Fibroblast of skin of right biceps (primary cell): Measurements from ENCODE around the gene TAF10.
A peak's percentile ranks its signal among the peaks of the same experiment; 100 is the strongest.

Experiments used
- DNase-seq: peaks from one replicate; pipeline ENCODE4 v3.0.0-alpha.2; 2013

TAF10 gene

DNA sequence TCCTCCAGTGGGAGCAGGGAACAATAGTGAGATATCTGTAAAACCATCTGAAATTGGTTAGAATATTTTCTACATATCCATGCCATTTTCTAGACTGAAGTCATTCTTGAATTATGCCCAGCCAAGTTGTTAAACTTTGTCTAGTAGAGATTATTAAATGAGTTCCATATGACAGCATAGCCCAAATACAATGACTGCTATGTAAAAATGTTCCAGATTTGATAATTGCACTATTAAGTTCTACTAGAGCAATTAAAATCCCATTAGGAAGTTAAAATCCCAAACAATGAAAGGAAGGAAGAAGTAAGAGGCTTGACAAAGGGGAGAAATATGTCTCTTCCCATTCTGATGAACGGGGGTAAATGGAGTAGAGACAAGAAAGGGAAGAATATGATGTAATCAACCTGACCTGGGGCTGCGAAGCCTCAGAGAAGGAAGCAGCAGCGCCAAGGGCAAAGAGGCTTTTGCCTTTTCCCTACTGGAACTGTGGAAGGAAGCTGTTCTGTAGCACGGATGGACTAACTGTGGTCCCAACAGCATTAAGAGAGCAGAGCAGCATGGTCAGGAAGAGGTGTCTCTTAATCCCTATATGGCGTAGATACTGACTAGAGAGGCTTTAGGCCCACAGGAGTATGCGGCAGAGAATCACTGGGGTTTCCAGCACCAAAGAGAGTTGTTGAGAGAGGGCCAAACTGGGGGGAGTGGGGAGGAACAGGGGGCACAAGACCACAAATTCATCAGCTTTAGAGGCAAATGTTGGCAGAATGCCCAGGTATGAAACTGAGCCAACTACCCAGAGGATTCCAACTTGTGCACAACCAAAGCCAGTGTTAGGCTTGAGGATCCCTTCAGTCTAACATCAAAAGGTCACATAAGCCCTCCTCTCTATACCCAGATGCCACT lies 35.3 kb downstream of the TAF10 start:
- DNase-seq: peak; percentile 82

- no peak for DNase-seq
Measured at GRCh38 chr11:6574816-6575715, 37.0 kb downstream of the TAF10 start.

DNA sequence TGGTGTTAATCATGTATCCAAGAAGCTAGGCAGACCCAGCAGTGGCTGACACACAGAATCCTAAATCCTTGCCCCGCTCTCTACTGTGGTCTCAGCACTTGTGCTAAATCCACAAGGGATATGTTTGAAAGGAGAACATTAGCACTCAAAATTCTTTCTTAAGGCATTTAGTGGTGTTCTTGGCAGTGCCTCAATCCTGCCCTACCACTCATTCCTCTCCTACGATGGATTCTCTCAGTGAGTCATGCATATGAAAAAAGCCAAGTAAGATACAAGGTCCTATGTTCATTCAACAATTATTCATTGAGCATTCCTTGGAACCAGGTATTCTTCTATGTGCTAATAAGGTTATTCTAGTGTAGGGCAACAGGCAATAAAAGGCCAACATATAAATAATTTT lies 39.8 kb downstream of the TAF10 start:
- DNase-seq: peak; percentile 85

DNA sequence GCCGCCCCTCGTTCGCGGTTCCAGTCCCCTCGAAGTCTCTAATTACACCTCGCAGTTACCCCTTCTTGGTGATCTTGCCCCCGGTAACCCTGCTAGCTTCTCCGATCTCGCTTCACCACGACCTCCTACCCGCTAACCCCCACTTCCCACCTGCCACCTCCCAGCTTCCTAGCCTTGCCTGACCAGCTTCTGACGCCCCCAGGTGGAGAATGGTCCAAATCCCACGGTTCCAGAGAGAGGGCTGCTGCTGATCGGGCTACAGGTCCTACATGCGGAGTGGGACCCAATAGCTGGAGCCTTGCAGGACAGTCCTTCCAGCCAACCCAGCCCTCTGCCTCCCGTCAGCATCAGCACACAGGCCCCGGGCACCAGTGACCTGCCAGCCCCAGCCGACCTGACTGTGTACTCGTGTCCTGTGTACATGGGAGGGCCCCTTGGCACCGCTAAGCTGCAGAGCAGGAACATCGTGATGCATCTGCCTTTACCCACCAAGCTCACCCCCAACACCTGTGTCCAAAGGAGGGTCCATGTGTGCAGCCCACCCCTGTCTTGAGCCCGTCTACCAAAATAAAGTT lies 40.5 kb downstream of the TAF10 start:
- no peak for DNase-seq

DNA sequence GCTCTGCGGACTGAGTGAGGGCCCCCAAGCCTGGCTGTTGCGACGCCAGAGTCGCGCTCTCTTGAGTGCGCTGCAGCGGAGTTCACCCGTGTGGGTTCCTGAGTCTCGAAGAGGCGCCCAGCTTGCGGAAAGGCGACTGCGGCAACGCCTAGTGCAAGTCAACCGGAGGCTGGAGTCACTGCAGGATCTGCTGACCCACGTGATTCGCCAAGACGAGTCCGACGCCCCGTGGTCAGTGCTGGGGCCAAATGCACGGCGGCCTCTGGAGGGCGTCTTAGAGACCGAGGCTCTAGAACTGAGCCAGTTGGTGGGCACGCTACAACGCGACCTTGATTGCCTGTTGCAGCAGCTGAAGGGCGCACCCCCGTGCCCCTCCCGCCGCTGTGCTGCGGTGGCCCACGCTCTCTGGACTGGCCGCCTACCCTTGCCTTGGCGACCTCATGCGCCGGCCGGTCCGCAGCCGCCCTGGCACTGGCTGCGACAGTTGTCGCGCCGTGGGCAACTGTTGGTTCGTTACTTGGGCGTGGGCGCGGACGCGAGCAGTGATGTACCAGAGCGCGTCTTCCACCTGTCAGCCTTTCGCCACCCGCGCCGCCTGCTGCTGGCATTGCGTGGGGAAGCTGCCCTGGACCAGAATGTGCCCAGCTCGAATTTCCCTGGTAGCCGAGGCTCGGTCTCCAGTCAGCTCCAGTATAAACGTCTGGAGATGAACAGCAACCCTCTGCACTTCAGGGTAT lies 41.2 kb downstream of the TAF10 start:
- DNase-seq: no peak

- DNase-seq: no peak
Measured at GRCh38 chr11:6569706-6570105, 42.3 kb downstream of the TAF10 start.

DNA sequence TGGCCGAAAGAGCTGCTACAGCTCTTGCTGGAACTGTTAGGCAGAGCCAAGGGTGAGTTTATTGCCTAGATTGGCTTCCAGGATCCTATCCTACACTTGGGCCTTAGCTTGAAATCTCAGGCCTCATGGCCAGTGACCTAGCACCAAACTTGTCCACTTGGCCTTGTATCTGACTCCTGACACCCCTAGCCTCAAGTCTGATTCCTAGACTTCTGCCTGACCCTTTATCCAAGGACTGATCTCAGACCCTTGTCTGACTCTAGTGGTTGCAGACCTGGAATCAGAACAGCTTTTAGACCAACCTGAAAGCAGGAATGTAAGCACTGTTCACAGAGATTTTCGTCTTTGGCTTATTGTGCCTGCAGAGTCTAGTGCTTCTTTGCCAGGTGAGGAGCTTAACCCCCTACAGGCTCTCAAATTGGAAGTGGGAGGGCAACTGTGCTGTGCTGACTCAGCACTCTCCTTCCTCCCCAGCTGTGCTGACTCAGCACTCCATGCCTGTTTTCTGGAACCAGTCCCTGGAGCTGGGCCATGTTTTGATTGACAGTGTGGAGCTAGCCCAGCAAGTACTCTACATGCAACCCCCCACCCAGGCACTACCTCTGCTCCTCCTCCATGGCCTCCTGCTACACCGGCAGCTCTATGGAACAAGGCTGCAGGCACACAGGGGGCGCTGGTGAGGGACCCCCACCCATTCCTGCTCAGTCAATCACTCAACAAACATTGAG lies 43.7 kb downstream of the TAF10 start:
- DNase-seq: peak; percentile 85

GRCh38 chr11:6567371-6567745 lies 44.7 kb downstream of the TAF10 start:
- DNase-seq: no peak

DNA sequence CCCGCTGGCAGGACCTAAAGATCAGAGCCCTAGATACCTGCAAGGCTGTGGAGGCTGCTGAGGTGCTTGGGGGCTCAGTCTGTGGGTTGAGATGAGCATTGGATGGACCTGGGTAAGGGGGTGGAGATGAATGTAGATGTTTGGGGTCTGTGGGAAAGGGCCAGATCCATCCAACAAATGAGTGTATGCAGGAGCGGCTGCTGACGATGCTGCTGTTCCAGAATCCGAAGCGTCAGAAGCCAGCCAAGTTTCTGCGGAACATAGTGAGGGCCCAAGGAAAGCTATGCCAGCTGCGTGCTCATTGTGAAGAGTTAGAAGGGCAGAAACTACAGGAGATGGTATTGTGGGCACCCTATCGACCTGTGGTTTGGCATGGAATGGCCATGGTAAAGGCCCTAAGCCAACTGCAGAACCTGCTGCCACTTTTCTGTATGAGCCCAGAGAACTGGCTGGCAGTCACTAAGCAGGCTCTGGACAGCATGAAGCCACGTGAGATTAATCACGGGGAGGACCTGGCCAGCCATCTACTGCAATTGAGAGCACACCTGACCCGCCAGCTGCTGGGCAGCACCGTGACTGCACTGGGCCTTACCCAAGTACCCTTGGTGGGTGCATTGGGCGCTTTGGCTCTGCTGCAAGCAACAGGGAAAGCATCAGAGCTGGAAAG lies 45.2 kb downstream of the TAF10 start:
- DNase-seq: no peak

DNA sequence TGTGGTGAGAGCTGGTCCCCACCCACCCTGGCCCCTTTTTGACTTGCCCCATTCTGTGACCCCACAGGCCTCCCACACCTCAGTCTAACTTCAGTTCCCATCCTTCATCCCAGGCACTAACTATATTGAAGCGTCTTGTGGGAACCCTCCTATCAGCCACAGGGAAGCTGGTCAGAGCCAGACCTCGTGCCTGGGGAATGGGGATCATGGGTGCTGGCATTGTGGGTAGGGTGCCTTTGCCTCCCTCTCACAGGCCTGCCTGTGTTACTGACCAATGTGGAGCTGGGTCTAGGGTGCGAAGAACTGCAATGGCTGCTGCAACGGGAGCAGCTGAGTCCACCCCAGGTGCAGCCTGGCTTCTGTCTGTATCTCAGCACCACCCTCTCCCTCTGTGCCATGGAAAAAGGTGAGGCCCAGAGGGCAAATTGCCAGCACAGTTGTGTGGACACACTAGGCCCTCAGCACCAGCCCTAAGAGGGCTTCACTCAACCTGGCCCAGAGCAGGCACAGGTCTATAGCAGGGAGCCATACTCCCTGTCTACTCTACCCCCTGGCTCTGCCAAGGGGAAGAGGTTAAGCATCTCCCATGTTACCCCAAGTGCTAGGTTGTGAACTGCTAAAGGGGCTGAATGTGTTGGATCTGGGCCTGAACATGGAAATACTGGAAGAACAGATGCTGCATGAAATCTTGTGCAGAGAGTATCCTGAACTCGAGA lies 45.9 kb downstream of the TAF10 start:
- DNase-seq: no peak

GRCh38 chr11:6565325-6565724 lies 46.7 kb downstream of the TAF10 start:
- no peak for DNase-seq

- no peak for DNase-seq
Measured at GRCh38 chr11:6563667-6564066, 48.3 kb downstream of the TAF10 start.

- DNase-seq: peak; percentile 8
Measured at GRCh38 chr11:6563121-6563619, 48.8 kb downstream of the TAF10 start.

- DNase-seq: no peak
Measured at GRCh38 chr11:6561288-6561687, 50.7 kb downstream of the TAF10 start.
